Measurements from ENCODE around the gene GNG4. TPM values are rescaled to one million over a fixed set of nuclear protein-coding genes. Genes with fewer than 3 reads are reported as not detected.

Gene GNG4
- total RNA-seq, 1 donor from 2014 or later = 0.11 TPM

- peaks cover 46% of the 10 kb centered on the region for H3K36me3 ChIP-seq
- DNase-seq = no peak
- no peaks in the 10 kb centered on the region for H3K4me1 ChIP-seq
These were observed 32.6 kb upstream of the GNG4 start for GRCh38 chr1:235682216-235682615.

GRCh38 chr1:235679644-235680043 lies 30.1 kb upstream of the GNG4 start:
- H3K36me3 ChIP-seq = peaks cover 63% of the 10 kb centered on the region
- H3K4me3 ChIP-seq = no peak overlapping the region

More at GRCh38 chr1:235682216-235682615, 32.6 kb upstream of the GNG4 start:
- H3K4me3 ChIP-seq = no peak overlapping the region
- intact Hi-C loops (cut with micrococcal nuclease) = no loop called here
- no peaks in the 10 kb centered on the region for H3K27me3 ChIP-seq (ENCODE audit: low read depth)
- no peak overlapping the region for H3K27ac ChIP-seq (replicated peaks)
- H3K9me3 ChIP-seq (replicated peaks) = no peaks in the 10 kb centered on the region
- TF ChIP-seq CTCF (IDR thresholded peaks at IDR 0.05; ENCODE audit: borderline replicate concordance) = no peak

GRCh38 chr1:235679005-235679404 lies 29.4 kb upstream of the GNG4 start:
- intact Hi-C loops (cut with micrococcal nuclease) = no loop called here
- peaks cover 63% of the 10 kb centered on the region for H3K36me3 ChIP-seq
- H3K27me3 ChIP-seq (ENCODE audit: low read depth) = no peaks in the 10 kb centered on the region
- no peak for TF ChIP-seq CTCF (IDR thresholded peaks at IDR 0.05; ENCODE audit: borderline replicate concordance)
- no peak for DNase-seq
- peaks cover 11% of the 10 kb centered on the region for H3K9me3 ChIP-seq (replicated peaks)
- no peak overlapping the region for H3K27ac ChIP-seq (replicated peaks)
- H3K4me1 ChIP-seq = no peaks in the 10 kb centered on the region
- H3K4me3 ChIP-seq = no peak overlapping the region

More at GRCh38 chr1:235679644-235680043, 30.1 kb upstream of the GNG4 start:
- Histone ChIP-seq H3K27me3 (ENCODE audit: low read depth) (no peaks in the 10 kb centered on the region), H3K9me3 (replicated peaks) (peaks cover 11% of the 10 kb centered on the region), H3K27ac (replicated peaks) (no peak overlapping the region), H3K4me1 (no peaks in the 10 kb centered on the region)
- no peak for TF ChIP-seq CTCF (IDR thresholded peaks at IDR 0.05; ENCODE audit: borderline replicate concordance)
- intact Hi-C loops (cut with micrococcal nuclease) = no loop called here
- DNase-seq = no peak

- Histone ChIP-seq H3K9me3 (replicated peaks) (peaks cover 32% of the 10 kb centered on the region), H3K27ac (replicated peaks) (no peak overlapping the region), H3K36me3 (peaks cover 80% of the 10 kb centered on the region), H3K27me3 (ENCODE audit: low read depth) (no peaks in the 10 kb centered on the region), H3K4me3 (no peak overlapping the region), H3K4me1 (no peaks in the 10 kb centered on the region)
- no peak for DNase-seq
- intact Hi-C loops (cut with micrococcal nuclease) = no loop called here
- TF ChIP-seq CTCF (IDR thresholded peaks at IDR 0.05; ENCODE audit: borderline replicate concordance) = no peak
These were observed 25.7 kb upstream of the GNG4 start for GRCh38 chr1:235675152-235675890.

- intact Hi-C loops (cut with micrococcal nuclease) = no loop called here
- H3K36me3 ChIP-seq = peaks cover 86% of the 10 kb centered on the region
- no peaks in the 10 kb centered on the region for H3K27me3 ChIP-seq (ENCODE audit: low read depth)
- no peak overlapping the region for H3K27ac ChIP-seq (replicated peaks)
- DNase-seq = no peak
- no peaks in the 10 kb centered on the region for H3K4me1 ChIP-seq
- no peak overlapping the region for H3K4me3 ChIP-seq
- H3K9me3 ChIP-seq (replicated peaks) = peaks cover 44% of the 10 kb centered on the region
- no peak for TF ChIP-seq CTCF (IDR thresholded peaks at IDR 0.05; ENCODE audit: borderline replicate concordance)
These were observed 24.4 kb upstream of the GNG4 start for GRCh38 chr1:235673981-235674380.
